WTC11 (cell line): ENCODE results near the gene SLIT1. TPM values are rescaled to one million over a fixed set of nuclear protein-coding genes. Genes with fewer than 3 reads are reported as not detected.

Experiments
- ATAC-seq: fragments of 200-7000 bp; cut with Tn5 transposase; 2 replicates; pipeline ENCODE4 v1.10.0; 2021; ENCODE audit warnings: mild to moderate bottlenecking, moderate library complexity
- CTCF ChIA-PET: fragments of 300-600 bp; sonication (Branson Sonifier 250); formaldehyde crosslinking; loops from one replicate; lab custom pipeline; 2021; ENCODE audit warnings: antibody characterized with exemption; lab: Charles Lee
- POLR2A ChIA-PET: fragments of 350-600 bp; sonication (Branson Sonifier 250); formaldehyde crosslinking; loops from one replicate; lab custom pipeline; 2021; ENCODE audit warnings: antibody characterized with exemption; lab: Charles Lee
- DNase-seq: peaks from one replicate; pipeline ENCODE4 v3.0.0; 2021; ENCODE audit warnings: low spot score
- H3K27ac Mint-ChIP-seq: 2 replicates; pipeline ENCODE4 v1.8.0; 2021; ENCODE audit warnings: mixed read lengths
- H3K27me3 Mint-ChIP-seq: 2 replicates; pipeline ENCODE4 v1.8.0; 2021; ENCODE audit warnings: low read depth, mild to moderate bottlenecking, moderate library complexity, mixed read lengths
- H3K36me3 Mint-ChIP-seq: 2 replicates; pipeline ENCODE4 v1.8.0; 2021; ENCODE audit warnings: mixed read lengths
- H3K4me1 Mint-ChIP-seq: 2 replicates; pipeline ENCODE4 v1.8.0; 2022; ENCODE audit warnings: mixed read lengths
- H3K4me3 Mint-ChIP-seq: 2 replicates; pipeline ENCODE4 v1.8.0; 2021; ENCODE audit warnings: mild to moderate bottlenecking, moderate library complexity, mixed read lengths
- H3K9me3 Mint-ChIP-seq: 2 replicates; pipeline ENCODE4 v1.8.0; 2021; ENCODE audit warnings: mixed read lengths
- AR ChIP-seq: fragments of 250-450 bp; sonication (Bioruptor Pico); IDR thresholded peaks from 2 replicates; pipeline ENCODE4 v1.9.0; 2021; ENCODE audit warnings: mild to moderate bottlenecking
- ATF2 ChIP-seq: sonication (generic); formaldehyde crosslinking; IDR thresholded peaks from 2 replicates; pipeline ENCODE4 v1.8.1; 2022; ENCODE audit warnings: low read depth, missing genetic modification reagents, borderline replicate concordance
- ATF3 ChIP-seq: sonication (generic); formaldehyde crosslinking; conservative IDR thresholded peaks from 2 replicates; pipeline ENCODE4 v1.8.1; 2022; ENCODE audit warnings: mild to moderate bottlenecking, missing genetic modification reagents
- CDX4 ChIP-seq: fragments of 250-450 bp; sonication (Bioruptor Pico); IDR thresholded peaks from 2 replicates; pipeline ENCODE4 v1.9.0; 2021; ENCODE audit warnings: moderate library complexity, mild to moderate bottlenecking, inconsistent platforms, borderline replicate concordance
- ELF4 ChIP-seq: sonication (generic); formaldehyde crosslinking; IDR thresholded peaks from 2 replicates; pipeline ENCODE4 v1.8.1; 2022; ENCODE audit warnings: low read depth, mild to moderate bottlenecking, moderate library complexity, missing genetic modification reagents
- EMX1 ChIP-seq: fragments of 250-450 bp; sonication (Bioruptor Pico); IDR thresholded peaks from 2 replicates; pipeline ENCODE4 v1.8.0; 2021; ENCODE audit warnings: mild to moderate bottlenecking
- ETV6 ChIP-seq: sonication (generic); formaldehyde crosslinking; IDR thresholded peaks from 2 replicates; pipeline ENCODE4 v1.8.1; 2022; ENCODE audit warnings: mild to moderate bottlenecking, missing genetic modification reagents
- FOXK1 ChIP-seq: sonication (generic); formaldehyde crosslinking; IDR thresholded peaks from 2 replicates; pipeline ENCODE4 v1.8.0; 2022; ENCODE audit warnings: mild to moderate bottlenecking, moderate library complexity, missing genetic modification reagents
- FOXP4 ChIP-seq: sonication (generic); formaldehyde crosslinking; IDR thresholded peaks from 2 replicates; pipeline ENCODE4 v1.8.0; 2022; ENCODE audit warnings: mild to moderate bottlenecking, missing genetic modification reagents
- GTF2I ChIP-seq: fragments of 250-450 bp; sonication (Bioruptor Pico); conservative IDR thresholded peaks from 2 replicates; pipeline ENCODE4 v1.4.0; 2021; ENCODE audit warnings: mild to moderate bottlenecking
- IRF2 ChIP-seq: sonication (generic); formaldehyde crosslinking; IDR thresholded peaks from 2 replicates; pipeline ENCODE4 v1.8.0; 2022; ENCODE audit warnings: low read depth, missing genetic modification reagents, borderline replicate concordance
- JUN ChIP-seq: sonication (generic); formaldehyde crosslinking; IDR thresholded peaks from 2 replicates; pipeline ENCODE4 v1.8.0; 2023; ENCODE audit warnings: mild to moderate bottlenecking, missing genetic modification reagents
- KAT7 ChIP-seq: sonication (generic); formaldehyde crosslinking; IDR thresholded peaks from 2 replicates; pipeline ENCODE4 v1.8.1; 2023; ENCODE audit warnings: missing genetic modification reagents, mild to moderate bottlenecking, borderline replicate concordance
- ZNF138 ChIP-seq: sonication (generic); formaldehyde crosslinking; conservative IDR thresholded peaks from 2 replicates; pipeline ENCODE4 v1.8.1; 2022; ENCODE audit warnings: mild to moderate bottlenecking, moderate library complexity, missing genetic modification reagents
- ZNF532 ChIP-seq: fragments of 250-450 bp; sonication (Bioruptor Pico); IDR thresholded peaks from 2 replicates; pipeline ENCODE4 v1.9.0; 2021; ENCODE audit warnings: mild to moderate bottlenecking, borderline replicate concordance
- ZSCAN18 ChIP-seq: fragments of 250-450 bp; sonication (Bioruptor Pico); IDR thresholded peaks from 2 replicates; pipeline ENCODE4 v2.1.2; 2022; ENCODE audit warnings: mild to moderate bottlenecking, moderate library complexity
- total RNA-seq: library from RNA; stranded (reverse); gene quantifications from 3 replicates; pipeline ENCODE4 v1.2.3, GENCODE V29; 2021

The SLIT1 gene
- total RNA-seq, 1 experiment from 2014 or later: 1.6 TPM

GRCh38 chr10:96967847-96968246 is 217.9 kb downstream of the SLIT1 start:
- H3K4me3 Mint-ChIP-seq: no peak overlapping the region
- DNase-seq (no peak), ATAC-seq (no peak)
- CTCF ChIA-PET: no interaction called here
- no peaks in the 10 kb centered on the region for H3K27me3 Mint-ChIP-seq
- POLR2A ChIA-PET: no interaction called here
- H3K9me3 Mint-ChIP-seq: no peaks in the 10 kb centered on the region
- no peaks in the 10 kb centered on the region for H3K36me3 Mint-ChIP-seq
- TF ChIP-seq FOXP4 (CRISPR knock-in tag) (no peak), ATF3 (no peak), ZNF138 (CRISPR knock-in tag) (no peak), ELF4 (CRISPR knock-in tag) (no peak), JUN (no peak), CDX4 (CRISPR knock-in tag) (no peak), ZNF532 (CRISPR knock-in tag) (no peak), GTF2I (no peak), KAT7 (CRISPR knock-in tag) (no peak), IRF2 (no peak), ETV6 (no peak), AR (no peak)
- no peak overlapping the region for H3K27ac Mint-ChIP-seq
- peaks cover 8% of the 10 kb centered on the region; the same call in 1 of the 2 replicates for H3K4me1 Mint-ChIP-seq

- POLR2A ChIA-PET: no interaction called here
- H3K27me3 Mint-ChIP-seq: no peaks in the 10 kb centered on the region
- no peak overlapping the region for H3K4me3 Mint-ChIP-seq
- ATAC-seq (no peak), DNase-seq (no peak)
- no peaks in the 10 kb centered on the region for H3K36me3 Mint-ChIP-seq
- no peak overlapping the region for H3K27ac Mint-ChIP-seq
- CTCF ChIA-PET: no interaction called here
- H3K4me1 Mint-ChIP-seq: 0 out of 2 replicates have a peak, but pooled peaks cover 3% of the 10 kb centered on the region
- TF ChIP-seq FOXK1 (CRISPR knock-in tag) (no peak), ZSCAN18 (CRISPR knock-in tag) (no peak), EMX1 (CRISPR knock-in tag) (no peak), AR (no peak), ATF2 (CRISPR knock-in tag) (no peak)
- no peaks in the 10 kb centered on the region for H3K9me3 Mint-ChIP-seq
These were observed 221.6 kb downstream of the SLIT1 start for GRCh38 chr10:96964131-96964530.
